Thyroid gland (tissue), 4 donors: ENCODE data around the gene ETV5. TPM values are rescaled to one million over a fixed set of nuclear protein-coding genes. Genes with fewer than 3 reads are reported as not detected.

ENCODE experiments used
- DNase-seq, 2 donors: peaks; one replicate each; pipeline ENCODE4 v3.0.0-alpha.2; 2019
- H3K27ac ChIP-seq, 3 donors: fragments of 200-600 bp; sonication (generic); 1 replicate in 2 of 3; 2 replicates in 1 of 3; pipeline ENCODE4 v1.5.1; 2016 to 2019; ENCODE audit warnings: mild to moderate bottlenecking in 1 of 3, moderate library complexity in 1 of 3
- H3K27me3 ChIP-seq: fragments of 200-600 bp; sonication (generic); one replicate; pipeline ENCODE4 v1.5.1; 2019
- H3K36me3 ChIP-seq, 2 donors: fragments of 200-600 bp; sonication (generic); one replicate each; pipeline ENCODE4 v1.5.1; 2016 to 2019
- H3K4me1 ChIP-seq, 2 donors: fragments of 200-600 bp; sonication (generic); one replicate each; pipeline ENCODE4 v1.5.1; 2017 to 2019
- H3K4me3 ChIP-seq, 3 donors: fragments of 200-600 bp; sonication (generic); replicated peaks in 1 of 3; 1 replicate in 2 of 3; 2 replicates in 1 of 3; pipeline ENCODE4 v1.5.1; 2016; ENCODE audit warnings: mild to moderate bottlenecking in 1 of 3
- H3K9me3 ChIP-seq: fragments of 200-600 bp; sonication (generic); one replicate; pipeline ENCODE4 v1.5.1; 2017
- CTCF ChIP-seq, 6 experiments: fragments of 200-600 bp in 3 of 6; fragments of 450-650 bp in 3 of 6; sonication (generic) in 3 of 6; IDR thresholded peaks; one replicate each; pipeline ENCODE4 v1.5.1; 2016 to 2019; ENCODE audit warnings: antibody characterized with exemption in 6 of 6, mild to moderate bottlenecking in 2 of 6, inconsistent platforms in 1 of 6, moderate library complexity in 1 of 6
- POLR2A ChIP-seq, 2 donors: fragments of 450-650 bp; IDR thresholded peaks; one replicate each; pipeline ENCODE4 v1.6.1; 2017; ENCODE audit warnings: antibody characterized with exemption in 2 of 2, mild to moderate bottlenecking in 2 of 2, moderate library complexity in 1 of 2
- WGBS, 2 donors: methylation state at CpG; one replicate each; pipeline ENCODE4 v1.1.5; 2017; 5-methylcytosine and 5-hydroxymethylcytosine counted together
- intact Hi-C: fragments of 100-400 bp; cut with DNase I; formaldehyde crosslinking; loops from one replicate; pipeline ENCODE4 v1.15.1; 2023
- total RNA-seq, 4 donors: library from RNA; depleted of rRNA; stranded (reverse); fragments of >200 nt; gene quantifications; one replicate each; pipeline ENCODE4 v1.2.3, GENCODE V29; 2016

Gene ETV5
- total RNA-seq, 4 donors from 2014 or later = 17.9 to 51.5 (median 28.9) TPM

- intact Hi-C loops = no loop called here
- Histone ChIP-seq H3K36me3 (peaks cover 0 to 4% of the 10 kb centered on the region in 2 donors), H3K27ac (no peak overlapping the region), H3K4me3 (no peak overlapping the region), H3K4me1 (peaks cover 0 to 4% of the 10 kb centered on the region in 2 donors), H3K27me3 (no peaks in the 10 kb centered on the region), H3K9me3 (no peaks in the 10 kb centered on the region)
- TF ChIP-seq POLR2A (IDR thresholded peaks at IDR 0.05) (no peak), CTCF (IDR thresholded peaks at IDR 0.05) (no peak)
- DNase-seq = peak in 1 of 2 donors; percentile 20
- 88 to 97% methylated on average over 2 of the region's 2 CpGs for whole genome bisulfite sequencing, 2 donors
Observed at GRCh38 chr3:186081678-186082077, 27.2 kb downstream of the ETV5 start.

- TF ChIP-seq POLR2A (IDR thresholded peaks at IDR 0.05) (no peak), CTCF (IDR thresholded peaks at IDR 0.05) (no peak)
- H3K36me3 ChIP-seq = peaks cover 0 to 4% of the 10 kb centered on the region in 2 donors
- DNase-seq = no peak
- intact Hi-C loops = no loop called here
- no peaks in the 10 kb centered on the region for H3K27me3 ChIP-seq
- H3K4me1 ChIP-seq = peaks cover 0 to 4% of the 10 kb centered on the region in 2 donors
- WGBS, 2 donors = 59 to 74% methylated on average over 5 of the region's 5 CpGs
- no peaks in the 10 kb centered on the region for H3K9me3 ChIP-seq
- H3K27ac ChIP-seq = no peak overlapping the region
- no peak overlapping the region for H3K4me3 ChIP-seq
Observed at GRCh38 chr3:186080849-186081438, 27.9 kb downstream of the ETV5 start.

- intact Hi-C loops = no loop called here
- H3K4me3 ChIP-seq = no peak overlapping the region
- peaks cover 0 to 4% of the 10 kb centered on the region in 2 donors for H3K36me3 ChIP-seq
- H3K9me3 ChIP-seq = no peaks in the 10 kb centered on the region
- no peak for DNase-seq
- H3K4me1 ChIP-seq = peaks cover 0 to 4% of the 10 kb centered on the region in 2 donors
- 73 to 76% methylated on average over 7 of the region's 7 CpGs for WGBS, 2 donors
- TF ChIP-seq POLR2A (IDR thresholded peaks at IDR 0.05) = no peak
- TF ChIP-seq CTCF (IDR thresholded peaks at IDR 0.05) = no peak
- no peaks in the 10 kb centered on the region for H3K27me3 ChIP-seq
- no peak overlapping the region for H3K27ac ChIP-seq
Observed at GRCh38 chr3:186079925-186080324, 29.0 kb downstream of the ETV5 start.

GRCh38 chr3:186077466-186077865 is 31.4 kb downstream of the ETV5 start:
- DNase-seq = no peak
- WGBS, 2 donors = 85 to 87% methylated on average over 6 of the region's 6 CpGs
- TF ChIP-seq CTCF (IDR thresholded peaks at IDR 0.05) (no peak), POLR2A (IDR thresholded peaks at IDR 0.05) (no peak)
- no peaks in the 10 kb centered on the region for H3K27me3 ChIP-seq
- H3K4me3 ChIP-seq = no peak overlapping the region
- H3K9me3 ChIP-seq = no peaks in the 10 kb centered on the region
- H3K36me3 ChIP-seq = peaks cover 0 to 4% of the 10 kb centered on the region in 2 donors
- no peak overlapping the region for H3K27ac ChIP-seq
- H3K4me1 ChIP-seq = peaks cover 0 to 4% of the 10 kb centered on the region in 2 donors
- intact Hi-C loops = no loop called here

GRCh38 chr3:186075931-186076567 is 32.8 kb downstream of the ETV5 start:
- H3K27ac ChIP-seq = no peak overlapping the region
- H3K4me1 ChIP-seq = no peaks in the 10 kb centered on the region
- peaks cover 0 to 4% of the 10 kb centered on the region in 2 donors for H3K36me3 ChIP-seq
- WGBS, 2 donors = 89 to 96% methylated on average over 4 of the region's 4 CpGs
- H3K9me3 ChIP-seq = no peaks in the 10 kb centered on the region
- no peaks in the 10 kb centered on the region for H3K27me3 ChIP-seq
- TF ChIP-seq POLR2A (IDR thresholded peaks at IDR 0.05) (no peak), CTCF (IDR thresholded peaks at IDR 0.05) (no peak)
- H3K4me3 ChIP-seq = no peak overlapping the region
- DNase-seq = no peak
- intact Hi-C loops = no loop called here
